ENCODE results near the gene EIF2B5.

Gene EIF2B5

GRCh38 chr3:184135149-184135910, at the start of gene EIF2B5:
EIF2B5 (plus strand) TSS chr3:184135358; CDS start chr3:184135386, 28 bp downstream.
- TF ChIP-seq CTCF (IDR thresholded peaks at IDR 0.05; ENCODE audit: low read depth, low read length), result peak; percentile 40
- DNase-seq (ENCODE audit: low read depth, low spot score), result peak; percentile 90
- in situ Hi-C loops (cut with HindIII; ENCODE audit: low sequenced_read_pairs), result no loop called here
- H3K4me3 ChIP-seq (ENCODE audit: low read depth, low read length), result peak within 1 kb of the TSS; percentile 96

GRCh38 chr3:184085389-184085852, 49.7 kb upstream of the EIF2B5 start:
- TF ChIP-seq CTCF (IDR thresholded peaks at IDR 0.05; ENCODE audit: low read depth, low read length), result no peak
- DNase-seq (ENCODE audit: low read depth, low spot score), result no peak
- no peak overlapping the region for H3K4me3 ChIP-seq (ENCODE audit: low read depth, low read length)
- in situ Hi-C loops (cut with HindIII; ENCODE audit: low sequenced_read_pairs), result no loop called here

- no peak overlapping the region for H3K4me3 ChIP-seq (ENCODE audit: low read depth, low read length)
- TF ChIP-seq CTCF (IDR thresholded peaks at IDR 0.05; ENCODE audit: low read depth, low read length), result no peak
- no peak for DNase-seq (ENCODE audit: low read depth, low spot score)
- in situ Hi-C loops (cut with HindIII; ENCODE audit: low sequenced_read_pairs), result no loop called here
Measured at GRCh38 chr3:184092199-184092598, 43.0 kb upstream of the EIF2B5 start.

GRCh38 chr3:184096811-184097383, 38.3 kb upstream of the EIF2B5 start, which contains the start of gene HTR3E:
HTR3E (plus strand) TSS chr3:184097064; CDS start chr3:184097530, 466 bp downstream.
- no peak for DNase-seq (ENCODE audit: low read depth, low spot score)
- no peak for TF ChIP-seq CTCF (IDR thresholded peaks at IDR 0.05; ENCODE audit: low read depth, low read length)
- no peak within 1 kb of the TSS for H3K4me3 ChIP-seq (ENCODE audit: low read depth, low read length)
- in situ Hi-C loops (cut with HindIII; ENCODE audit: low sequenced_read_pairs), result no loop called here

GRCh38 chr3:184097556-184097955, 37.6 kb upstream of the EIF2B5 start:
- TF ChIP-seq CTCF (IDR thresholded peaks at IDR 0.05; ENCODE audit: low read depth, low read length), result no peak
- no peak for DNase-seq (ENCODE audit: low read depth, low spot score)
- in situ Hi-C loops (cut with HindIII; ENCODE audit: low sequenced_read_pairs), result no loop called here
- H3K4me3 ChIP-seq (ENCODE audit: low read depth, low read length), result no peak overlapping the region

GRCh38 chr3:184099806-184100686, 35.1 kb upstream of the EIF2B5 start:
- TF ChIP-seq CTCF (IDR thresholded peaks at IDR 0.05; ENCODE audit: low read depth, low read length), result no peak
- H3K4me3 ChIP-seq (ENCODE audit: low read depth, low read length), result no peak overlapping the region
- no peak for DNase-seq (ENCODE audit: low read depth, low spot score)
- in situ Hi-C loops (cut with HindIII; ENCODE audit: low sequenced_read_pairs), result no loop called here

Measured in astrocyte of the spinal cord (primary cell).